ENCODE data around the gene EVA1A. TPM values are rescaled to one million over a fixed set of nuclear protein-coding genes. Genes with fewer than 3 reads are reported as not detected.

The EVA1A gene
- total RNA-seq, 1 experiment from 2014 or later: not detected

- Mint-ChIP-seq H3K27ac (ENCODE audit: unreplicated experiment) (no peak overlapping the region), H3K4me1 (ENCODE audit: low read depth, unreplicated experiment) (no peaks in the 10 kb centered on the region), H3K4me3 (ENCODE audit: low read depth, unreplicated experiment) (no peak overlapping the region), H3K9me3 (ENCODE audit: low read depth, unreplicated experiment) (no peaks in the 10 kb centered on the region), H3K27me3 (ENCODE audit: unreplicated experiment) (peaks cover 33% of the 10 kb centered on the region), H3K36me3 (ENCODE audit: insufficient read depth, unreplicated experiment) (no peaks in the 10 kb centered on the region)
- intact Hi-C loops (cut with micrococcal nuclease; ENCODE audit: unreplicated experiment): no loop called here
- no peak for DNase-seq
- no TSS peak for BruUV-seq (replicated peaks)
- no peak for TF ChIP-seq CTCF (IDR thresholded peaks at IDR 0.05; ENCODE audit: unreplicated experiment)
- CTCF ChIA-PET: no interaction called here
These were observed 39.8 kb upstream of the EVA1A start for GRCh38 chr2:75600461-75601011.

GRCh38 chr2:75598589-75599155, 37.9 kb upstream of the EVA1A start:
- Mint-ChIP-seq H3K27me3 (ENCODE audit: unreplicated experiment) (peaks cover 21% of the 10 kb centered on the region), H3K9me3 (ENCODE audit: low read depth, unreplicated experiment) (no peaks in the 10 kb centered on the region), H3K27ac (ENCODE audit: unreplicated experiment) (no peak overlapping the region), H3K36me3 (ENCODE audit: insufficient read depth, unreplicated experiment) (no peaks in the 10 kb centered on the region), H3K4me3 (ENCODE audit: low read depth, unreplicated experiment) (no peak overlapping the region), H3K4me1 (ENCODE audit: low read depth, unreplicated experiment) (no peaks in the 10 kb centered on the region)
- intact Hi-C loops (cut with micrococcal nuclease; ENCODE audit: unreplicated experiment): no loop called here
- CTCF ChIA-PET: no interaction called here
- no peak for DNase-seq
- no peak for TF ChIP-seq CTCF (IDR thresholded peaks at IDR 0.05; ENCODE audit: unreplicated experiment)
- no TSS peak for BruUV-seq (replicated peaks)

GRCh38 chr2:75597949-75598348, 37.2 kb upstream of the EVA1A start:
- H3K4me3 Mint-ChIP-seq (ENCODE audit: low read depth, unreplicated experiment): no peak overlapping the region
- no peaks in the 10 kb centered on the region for H3K9me3 Mint-ChIP-seq (ENCODE audit: low read depth, unreplicated experiment)
- no peak for DNase-seq
- peaks cover 28% of the 10 kb centered on the region for H3K27me3 Mint-ChIP-seq (ENCODE audit: unreplicated experiment)
- H3K4me1 Mint-ChIP-seq (ENCODE audit: low read depth, unreplicated experiment): no peaks in the 10 kb centered on the region
- CTCF ChIA-PET: no interaction called here
- BruUV-seq (replicated peaks): no TSS peak
- TF ChIP-seq CTCF (IDR thresholded peaks at IDR 0.05; ENCODE audit: unreplicated experiment): no peak
- no peak overlapping the region for H3K27ac Mint-ChIP-seq (ENCODE audit: unreplicated experiment)
- no peaks in the 10 kb centered on the region for H3K36me3 Mint-ChIP-seq (ENCODE audit: insufficient read depth, unreplicated experiment)
- intact Hi-C loops (cut with micrococcal nuclease; ENCODE audit: unreplicated experiment): no loop called here

GRCh38 chr2:75596784-75597183, 36.0 kb upstream of the EVA1A start:
- H3K4me3 Mint-ChIP-seq (ENCODE audit: low read depth, unreplicated experiment): no peak overlapping the region
- CTCF ChIA-PET: no interaction called here
- TF ChIP-seq CTCF (IDR thresholded peaks at IDR 0.05; ENCODE audit: unreplicated experiment): no peak
- peaks cover 29% of the 10 kb centered on the region for H3K27me3 Mint-ChIP-seq (ENCODE audit: unreplicated experiment)
- H3K9me3 Mint-ChIP-seq (ENCODE audit: low read depth, unreplicated experiment): no peaks in the 10 kb centered on the region
- DNase-seq: no peak
- intact Hi-C loops (cut with micrococcal nuclease; ENCODE audit: unreplicated experiment): no loop called here
- no peak overlapping the region for H3K27ac Mint-ChIP-seq (ENCODE audit: unreplicated experiment)
- BruUV-seq (replicated peaks): no TSS peak
- no peaks in the 10 kb centered on the region for H3K4me1 Mint-ChIP-seq (ENCODE audit: low read depth, unreplicated experiment)
- no peaks in the 10 kb centered on the region for H3K36me3 Mint-ChIP-seq (ENCODE audit: insufficient read depth, unreplicated experiment)
